GM12878 (cell line): ENCODE results near the gene PCSK6.

ENCODE experiments used
- CHD1 ChIP-seq: IDR thresholded peaks from 2 replicates; pipeline ENCODE4 v1.6.1; 2012; ENCODE audit warnings: low read depth, low read length, improper control_type of control experiment
- CTCF ChIP-seq, 3 experiments: IDR thresholded peaks in 2 of 3; conservative IDR thresholded peaks in 1 of 3; 2 replicates each; pipeline ENCODE4 v1.5.1; 2011; ENCODE audit warnings: low read depth in 3 of 3, low read length in 3 of 3, mild to moderate bottlenecking in 3 of 3, control low read depth in 2 of 3, moderate library complexity in 2 of 3, inconsistent platforms in 1 of 3, mixed read lengths in 1 of 3; ENCODE audit not compliant: control insufficient read depth in 2 of 3, insufficient read depth in 1 of 3; ENCODE audit errors: extremely low read depth in 1 of 3
- EGR1 ChIP-seq, 2 experiments: IDR thresholded peaks; 1 replicate in 1 of 2; 2 replicates in 1 of 2; pipeline ENCODE4 v1.6.1; 2011 to 2012; ENCODE audit warnings: low read depth in 2 of 2, low read length in 2 of 2, borderline replicate concordance in 1 of 2, mild to moderate bottlenecking in 1 of 2, moderate library complexity in 1 of 2
- EP300 ChIP-seq, 2 experiments: fragments of 150-350 bp in 1 of 2; IDR thresholded peaks; 2 replicates each; pipeline ENCODE4 v1.6.1; 2011 to 2012; ENCODE audit warnings: low read depth in 2 of 2, low read length in 2 of 2, borderline replicate concordance in 1 of 2, improper control_type of control experiment in 1 of 2, inconsistent platforms in 1 of 2; ENCODE audit not compliant: control insufficient read depth in 1 of 2
- EZH2 ChIP-seq: IDR thresholded peaks from 2 replicates; pipeline ENCODE4 v1.6.1; 2012; ENCODE audit warnings: low read depth, mild to moderate bottlenecking, control low read depth, inconsistent platforms, low read length, borderline replicate concordance; ENCODE audit not compliant: control insufficient read depth
- KAT2A ChIP-seq: conservative IDR thresholded peaks from 2 replicates; pipeline ENCODE4 v1.6.1; 2011; ENCODE audit warnings: low read depth, low read length; ENCODE audit not compliant: control insufficient read depth
- NR2C1 ChIP-seq: fragments of 450-650 bp; IDR thresholded peaks from 2 replicates; pipeline ENCODE4 v1.6.1; 2017; ENCODE audit warnings: antibody characterized with exemption, mild to moderate bottlenecking, moderate library complexity
- POLR2AphosphoS5 ChIP-seq: IDR thresholded peaks from 2 replicates; pipeline ENCODE4 v1.6.1; 2011; ENCODE audit warnings: mild to moderate bottlenecking, low read length, inconsistent platforms
- SRF ChIP-seq, 2 experiments: IDR thresholded peaks; 2 replicates each; pipeline ENCODE4 v1.6.1; 2011; ENCODE audit warnings: low read depth in 2 of 2, low read length in 2 of 2, mild to moderate bottlenecking in 1 of 2, moderate library complexity in 1 of 2
- STAT1 ChIP-seq: fragments of 450-650 bp; conservative IDR thresholded peaks from 2 replicates; pipeline ENCODE4 v1.6.1; 2014; ENCODE audit warnings: antibody characterized with exemption, mild to moderate bottlenecking
- ZBTB4 ChIP-seq: fragments of 450-650 bp; formaldehyde crosslinking; IDR thresholded peaks from 2 replicates; pipeline ENCODE4 v1.4.0; 2022; ENCODE audit warnings: mild to moderate bottlenecking, moderate library complexity

GRCh38 chr15:101478701-101479341 lies 10.7 kb downstream of the PCSK6 start:
- TF ChIP-seq CTCF (IDR thresholded peaks at IDR 0.05 in 2 of 3, conservative IDR thresholded peaks at IDR 0.05 in 1 of 3; ENCODE audit: control insufficient read depth in 2 of 3, extremely low read depth in 1 of 3, insufficient read depth in 1 of 3, low read depth in 3 of 3, low read length in 3 of 3) (no peak), POLR2AphosphoS5 (no peak), STAT1 (no peak), EGR1 (IDR thresholded peaks at IDR 0.05; ENCODE audit: borderline replicate concordance in 1 of 2, low read depth in 2 of 2, low read length in 2 of 2) (no peak), NR2C1 (no peak), EP300 (IDR thresholded peaks at IDR 0.05; ENCODE audit: borderline replicate concordance in 1 of 2, control insufficient read depth in 1 of 2, low read depth in 2 of 2, low read length in 2 of 2) (no peak), EZH2 (no peak), SRF (IDR thresholded peaks at IDR 0.05; ENCODE audit: low read depth in 2 of 2, low read length in 2 of 2) (no peak), ZBTB4 (CRISPR knock-in tag) (no peak), CHD1 (no peak), KAT2A (no peak)
